ENCODE data around the gene PLEKHM2.

PLEKHM2 gene

DNA sequence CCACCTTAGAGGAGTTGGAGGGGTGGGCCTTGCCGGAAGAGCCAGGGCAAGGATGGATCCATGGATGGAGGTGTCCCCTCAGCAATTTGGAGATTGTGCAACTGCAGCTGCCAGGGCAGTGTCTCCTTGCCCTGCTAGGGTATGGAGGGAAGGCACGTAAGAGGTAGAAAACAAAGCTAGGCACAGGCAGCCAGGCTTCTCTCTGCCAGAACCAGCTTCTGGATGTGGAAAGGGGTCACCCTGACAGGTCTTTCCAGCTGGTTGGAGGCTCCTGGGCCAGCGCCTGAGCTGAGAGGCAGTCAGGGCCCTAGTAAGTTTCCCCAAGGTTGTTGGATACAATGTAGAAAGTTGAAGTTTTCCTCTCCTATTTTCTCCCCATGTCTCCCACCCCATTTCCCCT, 36.7 kb downstream of the PLEKHM2 start:
- TF ChIP-seq, protein P1, sequence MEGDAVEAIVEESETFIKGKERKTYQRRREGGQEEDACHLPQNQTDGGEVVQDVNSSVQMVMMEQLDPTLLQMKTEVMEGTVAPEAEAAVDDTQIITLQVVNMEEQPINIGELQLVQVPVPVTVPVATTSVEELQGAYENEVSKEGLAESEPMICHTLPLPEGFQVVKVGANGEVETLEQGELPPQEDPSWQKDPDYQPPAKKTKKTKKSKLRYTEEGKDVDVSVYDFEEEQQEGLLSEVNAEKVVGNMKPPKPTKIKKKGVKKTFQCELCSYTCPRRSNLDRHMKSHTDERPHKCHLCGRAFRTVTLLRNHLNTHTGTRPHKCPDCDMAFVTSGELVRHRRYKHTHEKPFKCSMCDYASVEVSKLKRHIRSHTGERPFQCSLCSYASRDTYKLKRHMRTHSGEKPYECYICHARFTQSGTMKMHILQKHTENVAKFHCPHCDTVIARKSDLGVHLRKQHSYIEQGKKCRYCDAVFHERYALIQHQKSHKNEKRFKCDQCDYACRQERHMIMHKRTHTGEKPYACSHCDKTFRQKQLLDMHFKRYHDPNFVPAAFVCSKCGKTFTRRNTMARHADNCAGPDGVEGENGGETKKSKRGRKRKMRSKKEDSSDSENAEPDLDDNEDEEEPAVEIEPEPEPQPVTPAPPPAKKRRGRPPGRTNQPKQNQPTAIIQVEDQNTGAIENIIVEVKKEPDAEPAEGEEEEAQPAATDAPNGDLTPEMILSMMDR (IDR thresholded peaks at IDR 0.05; ENCODE audit: insufficient read depth, low read length, poor library complexity, severe bottlenecking) = no peak
- no peak for DNase-seq (ENCODE audit: extremely low read depth, insufficient read length)
- no peak overlapping the region for H3K4me3 ChIP-seq (replicated peaks; ENCODE audit: low read depth, low read length)
- H3K36me3 ChIP-seq (ENCODE audit: control insufficient read depth, insufficient read depth, low read length) = peaks cover 58% of the 10 kb centered on the region
- H3K27me3 ChIP-seq (replicated peaks; ENCODE audit: control insufficient read depth, insufficient read depth, low read length) = no peaks in the 10 kb centered on the region

DNA sequence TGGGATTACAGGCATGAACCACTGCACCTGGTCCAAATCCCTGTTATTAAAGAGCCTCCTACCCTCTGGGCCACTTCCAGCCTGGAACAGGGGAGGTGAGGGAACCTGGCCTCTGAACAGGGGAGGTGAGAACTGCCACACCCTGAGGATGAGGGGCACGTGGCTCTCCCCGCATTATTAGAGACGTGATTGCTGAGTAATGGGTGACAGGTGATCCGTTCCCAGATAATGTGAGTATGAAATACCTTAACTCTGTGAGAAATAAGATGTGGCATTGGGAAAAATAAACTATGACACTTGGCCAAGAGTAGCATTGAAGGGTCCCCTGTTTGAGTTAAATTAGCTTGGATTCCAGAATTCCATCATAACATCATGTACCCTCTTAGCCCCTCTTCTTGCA, 38.3 kb downstream of the PLEKHM2 start:
- peaks cover 62% of the 10 kb centered on the region for H3K36me3 ChIP-seq (ENCODE audit: control insufficient read depth, insufficient read depth, low read length)
- TF ChIP-seq, protein P1 (IDR thresholded peaks at IDR 0.05; ENCODE audit: insufficient read depth, low read length, poor library complexity, severe bottlenecking) = no peak

DNA sequence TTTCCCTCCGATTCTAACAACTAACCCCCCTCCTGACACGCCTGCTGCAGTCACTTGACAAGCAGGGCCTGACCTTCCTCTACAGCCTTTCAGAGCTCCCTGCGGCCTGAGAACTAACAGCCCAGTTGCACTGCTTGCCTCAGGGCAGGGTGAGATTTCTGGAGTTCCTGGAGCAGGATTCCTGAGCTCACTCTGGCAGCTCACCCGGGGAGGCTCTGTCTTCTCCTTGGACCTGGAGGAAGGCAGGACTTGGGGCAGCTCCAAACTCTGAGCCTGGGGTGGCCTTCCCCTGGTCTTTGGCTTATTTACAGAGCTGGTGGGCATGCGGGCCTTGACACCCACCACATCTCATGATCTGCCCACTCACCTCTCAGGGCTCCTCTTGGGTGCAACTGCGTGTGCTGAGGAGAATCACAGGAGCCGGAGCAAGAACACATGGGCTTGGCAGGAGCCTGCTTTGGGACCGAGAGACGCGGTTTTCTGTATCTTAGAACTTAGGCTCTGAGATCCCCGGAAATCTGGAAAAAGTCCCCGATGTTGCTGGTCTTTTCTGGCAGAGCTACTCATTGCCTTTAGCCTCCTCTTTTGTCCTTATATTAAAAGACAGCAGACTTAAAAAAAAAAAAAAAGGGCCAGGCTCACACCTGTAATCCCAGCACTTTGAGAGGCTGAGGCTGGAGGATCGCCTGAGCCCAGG, 38.9 kb downstream of the PLEKHM2 start:
- TF ChIP-seq, protein P1 (IDR thresholded peaks at IDR 0.05; ENCODE audit: insufficient read depth, low read length, poor library complexity, severe bottlenecking) = no peak
- Histone ChIP-seq H3K36me3 (ENCODE audit: control insufficient read depth, insufficient read depth, low read length) (peaks cover 62% of the 10 kb centered on the region), H3K4me3 (replicated peaks; ENCODE audit: low read depth, low read length) (no peak overlapping the region), H3K27me3 (replicated peaks; ENCODE audit: control insufficient read depth, insufficient read depth, low read length) (no peaks in the 10 kb centered on the region)
- no peak for DNase-seq (ENCODE audit: extremely low read depth, insufficient read length)

More for the DNA sequence above, 38.3 kb downstream of the PLEKHM2 start:
- no peak for DNase-seq (ENCODE audit: extremely low read depth, insufficient read length)
- no peaks in the 10 kb centered on the region for H3K27me3 ChIP-seq (replicated peaks; ENCODE audit: control insufficient read depth, insufficient read depth, low read length)
- no peak overlapping the region for H3K4me3 ChIP-seq (replicated peaks; ENCODE audit: low read depth, low read length)

DNA sequence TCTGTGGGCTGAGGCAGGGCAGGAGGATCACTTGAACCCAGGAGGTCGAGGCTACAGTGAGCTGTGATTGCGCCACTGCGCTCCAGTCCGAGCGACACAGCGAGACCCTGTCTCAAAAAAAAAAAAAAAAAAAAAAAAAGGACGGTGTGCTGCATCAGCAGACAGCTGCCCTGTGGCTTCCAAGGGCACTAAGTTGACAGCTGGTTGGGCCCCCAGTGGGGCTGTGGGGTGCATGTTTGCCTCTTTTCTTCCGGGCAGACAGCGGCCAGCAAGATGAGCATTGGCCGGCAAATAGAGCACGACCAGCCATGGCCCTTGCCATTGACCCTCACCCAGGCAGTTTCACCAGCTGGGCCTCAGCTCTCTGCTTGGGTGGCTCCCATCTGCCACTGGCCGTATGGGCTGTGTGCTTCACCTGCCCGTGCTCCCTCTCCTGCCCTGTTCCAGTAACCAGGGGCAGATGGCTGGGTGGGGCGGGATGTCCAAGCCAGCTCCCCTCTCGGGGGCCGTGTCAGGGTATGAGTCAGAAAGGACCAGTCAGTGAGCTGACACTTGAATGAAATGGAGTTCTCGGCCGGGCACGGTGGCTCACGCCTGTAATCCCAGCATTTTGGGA, 39.6 kb downstream of the PLEKHM2 start:
- TF ChIP-seq, protein P1 (IDR thresholded peaks at IDR 0.05; ENCODE audit: insufficient read depth, low read length, poor library complexity, severe bottlenecking) = no peak
- H3K27me3 ChIP-seq (replicated peaks; ENCODE audit: control insufficient read depth, insufficient read depth, low read length) = no peaks in the 10 kb centered on the region
- H3K4me3 ChIP-seq (replicated peaks; ENCODE audit: low read depth, low read length) = no peak overlapping the region
- H3K36me3 ChIP-seq (ENCODE audit: control insufficient read depth, insufficient read depth, low read length) = peaks cover 66% of the 10 kb centered on the region
- DNase-seq (ENCODE audit: extremely low read depth, insufficient read length) = no peak

DNA sequence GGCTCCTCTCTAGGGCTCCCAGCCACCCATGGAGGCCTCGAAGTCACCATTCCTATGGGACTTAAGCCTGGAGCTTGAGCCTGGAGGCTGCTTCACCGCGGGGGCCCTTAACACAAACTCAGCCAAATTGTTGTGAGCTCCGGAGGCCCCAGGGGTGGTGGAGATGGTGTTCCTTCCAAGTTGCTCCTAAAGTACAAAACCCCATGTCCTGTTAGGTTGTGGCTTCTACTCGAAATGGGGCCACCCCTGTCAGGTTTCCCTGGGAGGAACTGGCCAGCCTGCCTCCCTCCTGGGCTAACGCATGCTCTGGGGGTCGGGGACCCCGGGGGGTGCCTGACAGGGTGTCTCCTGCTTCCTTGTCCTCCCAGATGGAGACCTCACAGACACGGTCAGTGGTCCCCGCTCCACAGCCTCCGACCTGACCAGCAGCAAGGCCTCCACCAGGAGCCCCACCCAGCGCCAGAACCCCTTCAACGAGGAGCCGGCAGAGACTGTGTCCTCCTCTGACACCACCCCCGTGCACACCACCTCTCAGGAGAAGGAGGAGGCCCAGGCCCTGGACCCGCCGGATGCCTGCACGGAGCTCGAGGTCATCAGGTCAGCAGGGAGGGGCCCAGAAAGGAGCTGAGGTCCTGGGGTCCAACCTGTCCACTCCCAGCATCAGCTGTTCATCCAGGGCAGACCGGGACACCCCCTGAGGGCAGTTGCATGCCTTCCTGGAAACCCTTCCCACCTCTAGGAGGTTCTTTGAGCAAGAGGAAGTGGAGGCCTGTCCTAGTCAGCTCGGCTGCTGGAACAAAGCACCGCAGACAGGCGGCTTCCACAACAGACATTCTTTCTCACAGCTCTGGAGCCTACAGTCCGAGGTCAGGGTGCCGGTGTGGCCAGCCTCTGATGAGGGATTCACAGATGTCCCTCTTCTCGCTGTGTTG, 41.1 kb downstream of the PLEKHM2 start:
- DNase-seq (ENCODE audit: extremely low read depth, insufficient read length) = no peak
- H3K36me3 ChIP-seq (ENCODE audit: control insufficient read depth, insufficient read depth, low read length) = peaks cover 65% of the 10 kb centered on the region
- no peaks in the 10 kb centered on the region for H3K27me3 ChIP-seq (replicated peaks; ENCODE audit: control insufficient read depth, insufficient read depth, low read length)
- TF ChIP-seq, protein P1 (IDR thresholded peaks at IDR 0.05; ENCODE audit: insufficient read depth, low read length, poor library complexity, severe bottlenecking) = no peak
- H3K4me3 ChIP-seq (replicated peaks; ENCODE audit: low read depth, low read length) = no peak overlapping the region

Data from GM06990 (cell line).